Measurements from ENCODE around the gene DAPK3. TPM values are rescaled to one million over a fixed set of nuclear protein-coding genes. Genes with fewer than 3 reads are reported as not detected.

DAPK3 gene
- total and polyA plus RNA-seq, 8 donors: 20.6 to 61.4 (median 30.4) TPM

DNA sequence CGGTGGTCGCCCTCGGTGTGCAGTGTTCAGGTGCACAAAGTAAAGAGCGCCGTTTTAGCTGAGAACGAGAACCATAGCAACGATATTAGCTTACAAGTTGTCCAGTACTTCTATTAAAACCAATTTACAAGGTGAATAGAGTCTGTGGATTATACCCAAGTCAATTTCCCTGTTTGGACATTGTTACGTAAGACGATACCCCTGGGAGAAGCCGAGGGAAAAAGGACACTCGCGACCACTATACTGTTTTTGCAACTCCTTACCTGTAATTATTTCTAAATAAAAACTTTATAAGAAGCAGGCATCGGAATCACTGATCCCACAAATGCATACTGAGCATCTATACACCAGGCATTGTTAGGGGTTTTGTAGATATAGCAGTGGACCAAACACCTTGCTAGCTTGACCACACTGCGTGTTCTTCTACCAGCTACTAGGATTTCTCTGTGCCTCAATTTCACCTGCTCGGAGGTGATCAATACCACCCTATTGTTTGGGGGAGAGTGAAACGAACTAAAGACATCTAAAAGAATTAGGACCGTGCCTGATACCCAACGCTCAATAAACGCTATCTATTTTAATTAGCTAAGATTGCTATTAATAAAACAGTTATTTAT, 14.9 kb upstream of the DAPK3 start:
- Histone ChIP-seq H3K36me3 (peaks cover 15 to 34% (median 34%) of the 10 kb centered on the region in 3 donors), H3K4me3 (peak overlapping the region; percentile 63 to 99 (median 88)), H3K9me3 (no peaks in the 10 kb centered on the region), H3K4me1 (peaks cover 16 to 39% (median 27%) of the 10 kb centered on the region in 3 donors), H3K27me3 (no peaks in the 10 kb centered on the region), H3K27ac (peak overlapping the region in 1 of 4 donors; percentile 90)
- 2% methylated on average over 19 of the region's 19 CpGs for WGBS, 2 donors
- intact Hi-C loops (cut with DNase I): no loop called here
- TF ChIP-seq CTCF (IDR thresholded peaks at IDR 0.05): no peak
- ATAC-seq (peak in 2 of 4 donors; percentile 0), DNase-seq (no peak), FAIRE-seq (no peak)

DNA sequence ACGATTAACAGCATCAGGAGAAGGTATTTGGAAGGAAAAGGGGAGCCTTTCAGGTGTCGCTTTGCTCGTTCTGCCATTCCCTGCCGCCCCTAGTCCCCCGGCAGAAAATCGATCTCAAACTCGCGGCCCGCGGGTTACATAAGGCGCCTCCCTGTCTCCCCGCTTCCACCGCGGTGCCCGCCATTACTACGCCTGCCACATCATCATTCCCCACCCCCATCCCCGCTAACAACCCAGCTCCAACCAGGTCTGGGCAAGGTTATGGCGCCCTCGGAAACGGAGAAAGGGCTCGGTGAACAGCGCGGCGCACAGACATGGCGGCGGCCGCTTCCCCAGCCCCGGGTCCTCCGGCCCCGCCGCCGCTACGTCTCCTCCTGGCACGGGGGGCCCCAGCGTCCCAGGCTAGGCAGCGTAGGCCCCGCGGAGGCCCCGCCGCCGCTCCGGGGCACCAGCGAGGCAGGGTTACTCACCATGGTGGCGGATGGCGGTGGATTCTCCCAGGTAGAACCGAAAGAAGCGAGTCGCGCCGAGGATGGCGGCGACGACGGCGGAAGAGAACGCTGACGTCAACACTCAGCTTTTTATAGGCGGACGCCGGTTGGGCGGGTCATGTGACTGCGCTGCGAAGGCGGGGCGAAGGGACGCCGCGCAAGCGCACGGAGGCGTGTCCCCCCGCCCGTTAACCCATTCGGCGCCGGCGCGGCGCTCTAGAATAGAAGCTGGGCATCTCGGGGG, 14.2 kb upstream of the DAPK3 start, which contains the start of gene EEF2:
TSS of gene EEF2 (minus strand) at position 556 of the 735 bp plus-strand sequence. CDS start at position 473, 83 bp downstream.
- ATAC-seq (peak; percentile 68 to 78 (median 76)), DNase-seq (peak; percentile 82 to 97 (median 94)), FAIRE-seq (no peak)
- intact Hi-C loops (cut with DNase I): no loop called here
- Histone ChIP-seq H3K9me3 (no peaks in the 10 kb centered on the region), H3K36me3 (peaks cover 21 to 41% (median 40%) of the 10 kb centered on the region in 3 donors), H3K27ac (peak within 1 kb of the TSS; percentile 73 to 92 (median 88)), H3K27me3 (no peaks in the 10 kb centered on the region), H3K4me1 (peaks cover 16 to 39% (median 27%) of the 10 kb centered on the region in 3 donors), H3K4me3 (peak within 1 kb of the TSS; percentile 63 to 99 (median 88))
- no peak for TF ChIP-seq CTCF (IDR thresholded peaks at IDR 0.05)
- WGBS, 2 donors: 0 to 1% methylated on average over 80 of the region's 80 CpGs

DNA sequence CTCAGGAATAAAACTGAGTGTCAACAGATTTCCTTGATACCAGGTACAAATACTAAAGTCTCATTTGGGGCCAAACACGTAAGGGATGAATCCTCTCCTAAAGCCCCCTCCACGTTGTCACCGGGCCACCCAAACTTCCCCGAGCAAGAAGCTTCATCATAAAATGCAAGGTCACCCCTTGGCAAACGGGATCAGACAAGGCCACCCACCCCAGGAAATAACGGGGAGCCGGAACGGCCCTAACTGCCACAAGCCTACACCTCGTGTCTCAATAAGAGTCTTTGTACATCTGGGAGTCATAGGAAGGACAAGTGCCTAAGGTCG, 13.6 kb upstream of the DAPK3 start:
- no peak for TF ChIP-seq CTCF (IDR thresholded peaks at IDR 0.05)
- ATAC-seq: peak in 3 of 4 donors; percentile 1
- DNase-seq: peak in 2 of 6 donors; percentile 20 to 45
- peaks cover 16 to 39% (median 27%) of the 10 kb centered on the region in 3 donors for H3K4me1 ChIP-seq
- H3K27me3 ChIP-seq: no peaks in the 10 kb centered on the region
- no peak for FAIRE-seq
- peak overlapping the region; percentile 73 to 92 (median 88) for H3K27ac ChIP-seq
- H3K4me3 ChIP-seq: peak overlapping the region; percentile 63 to 99 (median 88)
- WGBS, 2 donors: 1% methylated on average over 10 of the region's 10 CpGs
- intact Hi-C loops (cut with DNase I): no loop called here
- H3K36me3 ChIP-seq: peaks cover 25 to 46% (median 46%) of the 10 kb centered on the region in 3 donors
- H3K9me3 ChIP-seq: no peaks in the 10 kb centered on the region

GRCh38 chr19:3983936-3984583, 13.2 kb upstream of the DAPK3 start:
- DNase-seq (peak in 5 of 6 donors; percentile 36 to 69 (median 53)), FAIRE-seq (no peak), ATAC-seq (peak in 2 of 4 donors; percentile 3 to 8)
- Histone ChIP-seq H3K4me3 (peak overlapping the region; percentile 63 to 99 (median 88)), H3K27me3 (no peaks in the 10 kb centered on the region), H3K4me1 (peaks cover 16 to 39% (median 27%) of the 10 kb centered on the region in 3 donors), H3K27ac (peak overlapping the region; percentile 7 to 92 (median 80)), H3K36me3 (peaks cover 28 to 51% (median 51%) of the 10 kb centered on the region in 3 donors), H3K9me3 (no peaks in the 10 kb centered on the region)
- no peak for TF ChIP-seq CTCF (IDR thresholded peaks at IDR 0.05)
- WGBS, 2 donors: 9 to 10% methylated on average over 30 of the region's 30 CpGs
- intact Hi-C loops (cut with DNase I): no loop called here
